ENCODE data around the gene SCCPDH. TPM values are rescaled to one million over a fixed set of nuclear protein-coding genes. Genes with fewer than 3 reads are reported as not detected.

Gene SCCPDH
- total RNA-seq, 1 experiment from 2014 or later: 10.9 TPM

GRCh38 chr1:246734866-246735265 is 10.7 kb downstream of the SCCPDH start:
- Mint-ChIP-seq H3K4me1 (no peaks in the 10 kb centered on the region), H3K27ac (no peak overlapping the region), H3K27me3 (ENCODE audit: low read depth) (no peaks in the 10 kb centered on the region; the same call in 1 of the 2 replicates), H3K9me3 (peaks cover 17% of the 10 kb centered on the region), H3K4me3 (no peak overlapping the region), H3K36me3 (peaks cover 40% of the 10 kb centered on the region)
- ATAC-seq (no peak), DNase-seq (ENCODE audit: low spot score) (no peak)
- ChIA-PET POLR2A (no interaction called here), CTCF (no interaction called here)
- TF ChIP-seq ATF2 (CRISPR knock-in tag; IDR thresholded peaks at IDR 0.05; ENCODE audit: borderline replicate concordance, low read depth) (no peak), JUN (CRISPR knock-in tag; IDR thresholded peaks at IDR 0.05) (no peak), ERG (CRISPR knock-in tag; IDR thresholded peaks at IDR 0.05) (no peak), SP1 (CRISPR knock-in tag; conservative IDR thresholded peaks at IDR 0.05) (no peak), TEAD1 (CRISPR knock-in tag; IDR thresholded peaks at IDR 0.05) (no peak), SOX15 (CRISPR knock-in tag; IDR thresholded peaks at IDR 0.05) (no peak)
- TF ChIP-seq, protein P1, sequence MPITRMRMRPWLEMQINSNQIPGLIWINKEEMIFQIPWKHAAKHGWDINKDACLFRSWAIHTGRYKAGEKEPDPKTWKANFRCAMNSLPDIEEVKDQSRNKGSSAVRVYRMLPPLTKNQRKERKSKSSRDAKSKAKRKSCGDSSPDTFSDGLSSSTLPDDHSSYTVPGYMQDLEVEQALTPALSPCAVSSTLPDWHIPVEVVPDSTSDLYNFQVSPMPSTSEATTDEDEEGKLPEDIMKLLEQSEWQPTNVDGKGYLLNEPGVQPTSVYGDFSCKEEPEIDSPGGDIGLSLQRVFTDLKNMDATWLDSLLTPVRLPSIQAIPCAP (CRISPR knock-in tag; IDR thresholded peaks at IDR 0.05): no peak
- TF ChIP-seq, protein P2, sequence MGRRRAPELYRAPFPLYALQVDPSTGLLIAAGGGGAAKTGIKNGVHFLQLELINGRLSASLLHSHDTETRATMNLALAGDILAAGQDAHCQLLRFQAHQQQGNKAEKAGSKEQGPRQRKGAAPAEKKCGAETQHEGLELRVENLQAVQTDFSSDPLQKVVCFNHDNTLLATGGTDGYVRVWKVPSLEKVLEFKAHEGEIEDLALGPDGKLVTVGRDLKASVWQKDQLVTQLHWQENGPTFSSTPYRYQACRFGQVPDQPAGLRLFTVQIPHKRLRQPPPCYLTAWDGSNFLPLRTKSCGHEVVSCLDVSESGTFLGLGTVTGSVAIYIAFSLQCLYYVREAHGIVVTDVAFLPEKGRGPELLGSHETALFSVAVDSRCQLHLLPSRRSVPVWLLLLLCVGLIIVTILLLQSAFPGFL (CRISPR knock-in tag; IDR thresholded peaks at IDR 0.05; ENCODE audit: borderline replicate concordance): no peak
- TF ChIP-seq, protein P3, sequence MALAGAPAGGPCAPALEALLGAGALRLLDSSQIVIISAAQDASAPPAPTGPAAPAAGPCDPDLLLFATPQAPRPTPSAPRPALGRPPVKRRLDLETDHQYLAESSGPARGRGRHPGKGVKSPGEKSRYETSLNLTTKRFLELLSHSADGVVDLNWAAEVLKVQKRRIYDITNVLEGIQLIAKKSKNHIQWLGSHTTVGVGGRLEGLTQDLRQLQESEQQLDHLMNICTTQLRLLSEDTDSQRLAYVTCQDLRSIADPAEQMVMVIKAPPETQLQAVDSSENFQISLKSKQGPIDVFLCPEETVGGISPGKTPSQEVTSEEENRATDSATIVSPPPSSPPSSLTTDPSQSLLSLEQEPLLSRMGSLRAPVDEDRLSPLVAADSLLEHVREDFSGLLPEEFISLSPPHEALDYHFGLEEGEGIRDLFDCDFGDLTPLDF (CRISPR knock-in tag; IDR thresholded peaks at IDR 0.05): no peak

DNA sequence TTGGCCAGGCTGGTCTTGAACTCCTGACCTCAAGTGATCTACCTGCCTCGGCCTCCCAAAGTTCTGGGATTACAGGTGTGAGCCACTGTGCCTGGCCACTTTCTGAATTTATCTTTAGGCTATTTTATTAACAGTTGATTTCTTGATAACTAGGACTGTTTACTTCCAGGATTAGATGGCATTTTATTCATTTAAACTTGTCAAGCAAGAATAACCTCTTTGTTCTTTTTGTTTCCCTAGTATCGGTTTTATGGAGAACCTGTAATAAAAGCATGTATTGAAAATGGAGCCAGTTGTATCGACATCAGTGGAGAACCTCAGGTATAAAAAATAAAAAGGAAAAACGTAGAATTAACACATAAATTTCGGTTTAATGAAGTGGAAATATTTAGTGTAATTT is 11.5 kb downstream of the SCCPDH start:
- POLR2A ChIA-PET: no interaction called here
- TF ChIP-seq JUN (CRISPR knock-in tag; IDR thresholded peaks at IDR 0.05): no peak
- no peak for TF ChIP-seq ERG (CRISPR knock-in tag; IDR thresholded peaks at IDR 0.05)
- TF ChIP-seq NFE2L1 (CRISPR knock-in tag; IDR thresholded peaks at IDR 0.05): no peak
- no peak for TF ChIP-seq USF2 (CRISPR knock-in tag; IDR thresholded peaks at IDR 0.05)
- TF ChIP-seq PRRX2 (CRISPR knock-in tag; IDR thresholded peaks at IDR 0.05): no peak
- no peak for TF ChIP-seq HMGXB4 (CRISPR knock-in tag; IDR thresholded peaks at IDR 0.05)
- no peak for ATAC-seq
- DNase-seq (ENCODE audit: low spot score): no peak
- Mint-ChIP-seq H3K4me3 (no peak overlapping the region), H3K9me3 (peaks cover 11% of the 10 kb centered on the region), H3K36me3 (peaks cover 32% of the 10 kb centered on the region), H3K27ac (no peak overlapping the region), H3K27me3 (ENCODE audit: low read depth) (no peaks in the 10 kb centered on the region; the same call in 1 of the 2 replicates), H3K4me1 (no peaks in the 10 kb centered on the region)
- CTCF ChIA-PET: no interaction called here

Measured in WTC11 (cell line).